Neural progenitor cell (in vitro differentiated cells): ENCODE data around the gene IL6ST.
"Not testable (repeated sequence)": the region's sequence is repeated elsewhere in the genome, so short reads cannot be mapped to it uniquely, and the experiment has no call there.

ENCODE experiments used
- EZH2 ChIP-seq: fragments of 200-600 bp; sonication (generic); IDR thresholded peaks from 2 replicates; pipeline ENCODE4 v1.6.1; 2017; ENCODE audit warnings: antibody characterized with exemption, mild to moderate bottlenecking, moderate library complexity
- TF ChIP-seq, protein P1 (sequence below): fragments of 200-600 bp; sonication (generic); IDR thresholded peaks from 2 replicates; pipeline ENCODE4 v1.5.1; 2017; ENCODE audit warnings: antibody characterized with exemption, mild to moderate bottlenecking

DNA sequence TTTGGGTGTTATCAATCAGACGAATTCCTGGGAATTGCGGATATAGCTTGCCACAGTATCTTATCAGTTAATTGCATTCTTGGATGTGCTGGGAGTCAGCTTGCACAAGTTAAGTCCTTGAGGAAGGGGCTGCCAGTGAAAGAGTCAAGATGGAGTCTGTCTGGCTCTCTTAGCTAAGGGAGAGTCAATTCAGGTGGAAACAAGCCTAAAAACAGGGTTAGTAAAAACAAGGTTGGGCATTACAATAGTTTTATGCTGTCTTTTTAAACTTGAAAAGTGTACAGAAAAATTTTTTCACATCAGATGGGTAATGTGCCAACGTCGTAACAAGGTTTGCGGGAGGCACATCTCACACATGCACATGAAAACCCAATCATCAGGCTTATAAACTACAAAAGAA lies 5.5 kb upstream of the IL6ST start:
- TF ChIP-seq EZH2: not testable (repeated sequence)
- TF ChIP-seq, protein P1, sequence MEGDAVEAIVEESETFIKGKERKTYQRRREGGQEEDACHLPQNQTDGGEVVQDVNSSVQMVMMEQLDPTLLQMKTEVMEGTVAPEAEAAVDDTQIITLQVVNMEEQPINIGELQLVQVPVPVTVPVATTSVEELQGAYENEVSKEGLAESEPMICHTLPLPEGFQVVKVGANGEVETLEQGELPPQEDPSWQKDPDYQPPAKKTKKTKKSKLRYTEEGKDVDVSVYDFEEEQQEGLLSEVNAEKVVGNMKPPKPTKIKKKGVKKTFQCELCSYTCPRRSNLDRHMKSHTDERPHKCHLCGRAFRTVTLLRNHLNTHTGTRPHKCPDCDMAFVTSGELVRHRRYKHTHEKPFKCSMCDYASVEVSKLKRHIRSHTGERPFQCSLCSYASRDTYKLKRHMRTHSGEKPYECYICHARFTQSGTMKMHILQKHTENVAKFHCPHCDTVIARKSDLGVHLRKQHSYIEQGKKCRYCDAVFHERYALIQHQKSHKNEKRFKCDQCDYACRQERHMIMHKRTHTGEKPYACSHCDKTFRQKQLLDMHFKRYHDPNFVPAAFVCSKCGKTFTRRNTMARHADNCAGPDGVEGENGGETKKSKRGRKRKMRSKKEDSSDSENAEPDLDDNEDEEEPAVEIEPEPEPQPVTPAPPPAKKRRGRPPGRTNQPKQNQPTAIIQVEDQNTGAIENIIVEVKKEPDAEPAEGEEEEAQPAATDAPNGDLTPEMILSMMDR: not testable (repeated sequence)
